DMS153 (cell line): ENCODE measurements around the gene DNMT3L.
"Not testable (repeated sequence)": the region's sequence is repeated elsewhere in the genome, so short reads cannot be mapped to it uniquely, and the experiment has no call there.

Source experiments
- DNase-seq: peaks from one replicate; lab custom pipeline; 2025; lab: John Stamatoyannopoulos, UW

Gene DNMT3L

DNA sequence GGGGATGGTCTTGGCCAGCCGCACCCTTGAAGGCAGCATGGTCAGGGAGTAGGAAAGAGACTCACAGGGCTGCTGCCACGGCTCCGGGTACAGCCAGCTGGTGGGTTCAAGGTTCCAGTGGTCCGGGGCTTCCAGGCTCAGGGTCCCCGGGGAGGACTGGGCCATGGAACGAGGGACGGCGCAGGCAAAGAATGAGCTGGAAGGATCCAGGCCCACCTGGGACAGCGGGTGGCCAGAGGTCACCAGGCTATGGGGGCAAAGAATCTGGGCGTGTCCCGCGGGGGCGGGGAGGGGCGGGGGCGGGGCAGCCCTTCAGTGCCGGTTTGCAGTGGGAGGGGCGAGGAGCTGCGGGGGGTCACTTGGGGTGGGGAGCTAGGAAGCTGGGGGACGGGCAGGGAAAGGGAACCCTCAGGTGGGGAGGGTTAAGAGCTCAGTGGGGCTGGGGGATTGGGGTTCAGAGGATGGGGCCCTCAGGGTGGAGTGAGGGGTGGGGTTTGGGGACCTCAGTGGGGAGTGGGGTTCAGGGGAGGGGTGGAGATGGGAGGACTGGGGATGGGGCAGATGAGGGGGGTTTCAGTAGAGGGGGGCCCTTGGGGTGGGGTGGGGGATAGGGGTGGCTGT lies at the start of gene DNMT3L:
TSS of gene DNMT3L (minus strand) at position 223 of the 621 bp plus-strand sequence. CDS start 638 bp downstream, outside the sequence.
- no peak for DNase-seq

DNA sequence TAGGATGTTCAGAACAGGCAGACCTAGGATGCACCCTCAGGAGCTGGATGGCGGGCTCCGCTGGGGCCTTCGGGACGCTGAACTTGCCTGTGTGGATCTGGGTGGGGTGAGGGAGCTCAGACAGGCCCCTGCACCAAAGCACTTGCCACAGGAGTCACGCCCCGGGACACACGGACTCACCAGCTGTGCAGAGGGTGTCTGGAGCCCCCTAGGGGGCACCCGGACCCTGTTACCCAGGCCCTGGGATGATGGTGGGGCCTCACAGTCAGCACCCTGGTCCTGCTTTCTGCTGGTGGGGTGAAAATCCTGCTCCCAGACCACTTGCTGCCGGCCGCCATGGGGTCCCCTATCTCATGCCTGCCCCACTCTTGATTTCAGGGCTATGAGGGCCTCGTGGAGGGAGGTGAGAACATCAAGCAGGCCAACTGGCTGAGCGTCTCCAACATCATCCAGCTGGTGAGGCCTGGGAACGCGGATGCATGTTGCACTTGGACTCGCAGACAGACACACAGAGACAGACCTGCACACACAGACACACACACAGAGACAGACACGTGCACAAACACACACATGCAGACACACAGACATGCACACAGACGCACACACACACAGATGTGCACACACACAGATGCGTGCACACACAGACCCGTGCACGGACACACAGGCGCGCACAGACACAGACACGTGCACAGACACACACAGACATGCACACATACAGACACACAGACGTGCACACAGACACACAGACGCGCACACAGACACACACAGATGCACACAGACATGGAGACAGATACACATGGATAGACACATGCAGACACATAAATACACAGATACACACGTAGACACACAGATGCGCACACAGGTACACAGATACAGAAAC lies 49.2 kb upstream of the DNMT3L start:
- DNase-seq, result no peak

DNA sequence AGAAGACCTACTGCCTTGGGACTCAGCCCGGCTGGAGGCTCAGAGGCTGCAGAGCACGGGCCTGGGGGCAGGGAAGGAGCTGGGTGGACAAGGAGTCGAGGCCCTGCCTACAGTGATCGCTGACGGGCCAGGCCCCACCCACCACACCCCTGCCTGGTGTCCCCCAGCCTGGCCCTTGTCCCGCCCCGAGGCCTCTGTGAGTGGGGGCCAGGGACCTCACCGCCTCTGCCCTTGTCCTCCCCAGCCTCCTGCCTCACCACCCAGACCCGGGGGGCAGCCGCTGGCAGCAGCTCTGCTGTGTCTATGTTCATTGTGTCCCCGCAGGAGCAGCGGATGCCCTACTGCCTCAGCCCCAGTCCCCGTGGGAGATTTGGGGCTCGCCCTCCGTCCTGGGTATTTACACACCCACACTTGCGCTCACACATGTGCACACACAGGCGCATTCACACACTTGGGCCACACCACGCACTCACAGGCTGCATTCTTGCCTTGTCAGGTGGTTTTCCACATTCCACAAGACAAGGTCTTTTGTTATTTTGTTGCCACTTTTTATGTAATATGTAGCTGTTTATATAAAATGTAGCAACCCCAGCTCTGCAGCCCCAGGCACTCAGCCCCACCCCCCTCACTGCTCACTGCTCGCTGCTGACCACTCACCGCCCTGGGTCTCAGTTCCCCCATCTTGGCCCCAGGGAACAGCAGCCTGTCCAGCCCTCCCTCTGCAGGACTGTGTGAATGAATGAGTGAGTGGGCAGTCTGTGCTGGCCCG lies 45.4 kb upstream of the DNMT3L start:
- no peak for DNase-seq

DNA sequence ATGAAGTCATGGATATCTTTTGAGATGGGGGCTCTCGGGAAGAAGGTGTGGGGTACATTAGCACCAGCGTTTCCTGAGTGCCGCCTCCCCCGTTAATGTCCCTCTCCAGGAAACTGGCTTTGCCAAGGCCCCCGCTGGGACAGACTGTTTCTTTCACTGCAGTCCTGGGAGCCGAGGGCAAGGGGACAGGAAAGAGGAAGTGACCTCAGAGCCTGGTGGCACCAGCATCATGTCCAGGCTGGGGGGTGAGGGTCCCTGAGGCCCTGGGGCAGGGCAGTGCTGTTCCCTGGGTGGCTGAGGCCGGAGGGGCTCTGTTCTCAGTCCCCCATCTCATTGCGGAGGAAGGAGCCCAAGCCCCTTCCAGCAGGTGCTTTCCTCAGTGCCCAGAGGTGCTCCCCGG lies 44.0 kb upstream of the DNMT3L start:
- DNase-seq, result no peak

DNA sequence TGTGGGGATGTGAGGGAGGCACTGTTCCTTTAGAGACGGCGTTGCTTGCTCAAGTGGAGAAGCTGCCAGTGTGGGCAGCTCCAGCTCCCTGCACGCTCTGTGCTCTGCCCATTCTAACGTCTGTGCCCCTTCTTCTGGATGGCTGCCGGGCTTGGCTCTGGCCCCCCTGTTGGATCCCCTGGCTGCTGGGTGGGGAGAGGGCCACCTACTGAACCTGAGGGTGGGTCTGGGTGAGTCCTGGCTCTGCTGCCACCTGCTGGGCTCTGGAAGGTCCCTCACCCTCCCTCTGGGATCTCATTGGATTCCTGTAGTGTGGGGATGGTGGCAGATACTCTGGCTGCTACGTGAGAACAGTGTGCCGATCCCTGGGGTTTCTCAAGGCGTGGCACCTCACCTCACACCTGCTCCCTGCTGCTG lies 43.2 kb upstream of the DNMT3L start:
- DNase-seq, result no peak

DNA sequence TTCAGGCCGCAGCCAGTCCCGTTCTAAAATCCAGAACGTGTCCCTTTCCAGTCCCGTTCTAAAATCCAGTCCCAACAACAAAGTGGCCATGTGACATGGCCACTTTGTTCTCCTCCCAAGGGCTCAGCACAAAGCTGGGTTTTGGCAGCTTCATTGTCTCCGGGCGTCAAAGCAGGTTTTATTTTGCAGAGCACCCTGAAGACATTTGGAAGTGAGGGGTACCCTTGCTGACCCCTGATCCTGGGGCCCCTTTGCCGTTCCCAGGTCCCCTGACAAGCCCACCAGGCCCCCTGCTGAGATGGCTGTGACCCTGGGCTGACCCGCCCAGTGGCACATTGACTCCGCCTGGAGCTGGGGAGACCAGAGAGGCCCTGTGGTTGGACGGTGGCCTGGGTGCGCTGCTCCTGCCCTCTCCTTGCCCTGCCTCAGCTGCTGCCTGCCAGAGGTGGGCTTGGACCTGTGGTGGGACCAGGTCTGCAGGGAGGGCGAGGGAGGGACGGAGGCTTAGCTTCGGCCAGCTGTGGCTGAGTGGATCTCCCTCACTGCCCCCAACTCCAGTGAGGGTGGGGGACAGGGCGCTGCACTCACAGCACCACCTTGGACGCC lies 42.4 kb upstream of the DNMT3L start:
- DNase-seq, result no peak

DNA sequence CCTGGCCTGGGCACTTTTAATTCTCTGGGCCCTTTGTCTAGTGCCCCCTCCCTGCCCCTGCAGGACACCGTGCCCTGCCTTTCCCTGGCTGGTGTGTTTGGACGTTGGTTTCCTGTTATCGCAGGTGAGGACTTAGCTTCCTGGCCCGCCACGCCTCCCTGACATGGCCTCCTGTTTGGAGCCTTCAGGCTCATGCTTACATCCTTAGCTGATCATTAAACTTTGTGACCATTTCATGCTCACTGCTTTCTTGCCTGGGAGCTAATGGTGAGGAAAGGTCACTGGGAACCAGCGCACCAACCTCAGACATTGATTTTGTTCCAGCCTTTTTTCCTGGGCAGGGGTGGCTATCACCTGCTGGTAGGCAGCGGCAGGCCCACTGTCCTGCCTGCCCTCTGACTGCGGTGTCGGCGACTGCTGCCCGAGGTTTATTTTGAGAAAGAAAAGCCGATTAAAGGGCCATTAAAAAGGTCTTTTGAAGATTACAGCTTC lies 41.8 kb upstream of the DNMT3L start:
- no peak for DNase-seq

DNA sequence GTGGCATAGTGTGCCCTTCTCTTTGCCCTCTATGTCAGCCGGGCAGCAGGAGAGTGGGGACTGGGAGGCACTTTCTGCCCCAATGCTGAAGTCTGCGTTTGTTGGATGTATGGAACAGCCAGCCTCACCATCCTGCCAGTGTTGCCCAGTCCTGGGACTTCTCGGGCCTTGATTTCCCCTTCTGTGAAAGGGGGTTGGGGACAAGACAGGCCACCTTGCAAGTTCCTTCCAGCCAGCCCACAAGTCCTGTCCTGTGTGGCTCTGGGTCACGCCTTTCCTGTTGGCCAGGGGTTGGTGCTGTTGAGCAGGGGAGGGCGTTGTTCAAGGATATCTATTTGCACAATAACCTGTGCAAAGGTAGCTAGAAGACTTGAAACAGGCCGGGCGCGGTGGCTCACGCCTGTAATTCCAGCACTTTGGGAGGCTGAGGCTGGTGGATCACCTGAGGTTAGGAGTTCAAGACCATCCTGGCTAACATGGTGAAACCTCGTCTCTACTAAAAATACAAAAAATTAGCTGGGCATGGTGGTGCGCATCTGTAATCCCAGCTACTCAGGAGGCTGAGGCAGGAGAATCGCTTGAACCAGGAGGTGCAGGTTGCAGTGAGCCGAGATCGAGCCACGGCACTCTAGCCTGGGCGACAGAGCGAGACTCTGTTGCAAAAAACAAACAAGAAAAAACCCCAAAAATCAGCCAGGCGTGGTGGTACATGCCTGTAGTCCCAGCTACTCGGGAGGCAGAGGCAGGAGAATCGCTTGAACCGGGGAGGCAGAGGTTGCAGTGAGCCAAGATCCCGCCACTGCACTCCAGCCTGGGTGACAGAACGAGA lies 41.1 kb upstream of the DNMT3L start:
- DNase-seq, result not testable (repeated sequence)

DNA sequence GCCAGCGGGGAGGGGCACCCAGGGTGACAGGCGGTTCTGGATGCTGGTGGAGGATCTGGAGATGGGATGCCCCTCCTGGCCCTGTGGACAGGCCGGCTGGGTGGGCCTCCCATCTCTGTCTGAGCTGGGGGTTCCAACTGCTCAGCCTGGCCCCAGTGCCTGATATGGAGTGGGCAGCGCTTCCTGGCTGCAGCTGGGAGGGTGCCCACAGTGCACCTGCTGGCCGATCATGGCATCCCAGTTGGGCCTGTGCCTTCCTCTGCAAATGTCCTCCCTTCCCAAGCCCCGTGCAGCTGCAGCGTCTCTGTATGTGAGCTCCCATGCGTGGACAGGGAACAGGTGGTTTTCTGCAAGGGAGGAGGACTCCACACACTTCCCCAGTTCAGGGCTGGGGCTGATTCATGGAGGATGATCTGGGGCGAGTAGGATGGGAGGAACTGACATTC lies 40.3 kb upstream of the DNMT3L start:
- DNase-seq, result no peak

DNA sequence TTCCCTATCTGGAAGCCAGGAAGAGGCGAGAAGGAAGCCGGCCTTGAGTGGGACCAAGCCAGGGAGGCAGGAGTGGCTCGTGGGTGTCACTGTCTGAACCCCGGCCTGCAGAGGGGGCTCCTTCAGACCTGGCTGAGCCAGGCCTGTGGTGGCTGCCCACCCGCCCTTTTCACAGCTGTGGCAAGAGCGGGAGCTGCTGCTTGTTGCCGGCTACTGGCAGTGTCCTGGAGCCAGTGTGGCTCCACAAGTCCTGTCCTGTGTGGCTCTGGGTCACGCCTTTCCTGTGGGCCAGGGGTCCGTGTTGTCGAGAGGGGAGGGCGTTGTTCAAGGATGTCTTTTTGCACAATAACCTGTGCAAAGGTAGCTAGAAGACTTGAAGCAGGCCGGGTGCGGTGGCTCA lies 39.4 kb upstream of the DNMT3L start:
- DNase-seq, result no peak

DNA sequence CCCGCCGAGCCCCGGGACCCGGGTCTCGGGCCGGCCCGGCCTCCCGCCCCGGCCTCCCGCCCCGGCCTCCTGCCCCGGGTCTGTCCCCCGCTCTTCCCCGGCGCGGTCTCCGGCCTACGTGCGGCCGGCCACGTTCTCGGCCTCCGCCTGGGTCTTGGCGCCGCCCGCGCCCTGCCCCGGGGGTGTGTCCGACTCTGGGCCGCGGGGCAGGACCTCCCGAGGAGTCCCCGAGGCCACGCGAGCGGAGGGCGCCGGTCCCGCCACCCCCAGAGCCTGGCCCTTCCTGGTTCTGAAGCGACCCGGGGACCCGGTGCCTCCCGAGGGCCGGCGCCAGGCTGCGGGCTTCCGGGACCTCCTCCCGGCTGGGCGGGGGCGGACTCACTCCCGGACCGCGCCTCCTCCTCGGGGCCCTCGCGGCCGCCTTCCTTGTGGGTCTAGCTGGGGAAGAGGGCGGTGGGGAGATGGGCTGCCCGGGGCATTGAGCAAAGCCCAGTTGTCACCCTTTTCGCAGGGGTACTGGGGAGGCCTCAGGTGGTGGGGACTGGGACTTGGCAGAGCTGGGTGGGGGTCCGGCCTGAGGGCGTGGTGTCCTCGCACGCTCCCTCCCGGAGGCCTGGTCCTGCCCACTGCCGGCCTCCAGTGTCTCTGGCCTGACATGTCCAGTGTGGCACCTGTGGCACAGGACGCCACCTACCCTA lies 38.7 kb upstream of the DNMT3L start:
- DNase-seq, result no peak

DNA sequence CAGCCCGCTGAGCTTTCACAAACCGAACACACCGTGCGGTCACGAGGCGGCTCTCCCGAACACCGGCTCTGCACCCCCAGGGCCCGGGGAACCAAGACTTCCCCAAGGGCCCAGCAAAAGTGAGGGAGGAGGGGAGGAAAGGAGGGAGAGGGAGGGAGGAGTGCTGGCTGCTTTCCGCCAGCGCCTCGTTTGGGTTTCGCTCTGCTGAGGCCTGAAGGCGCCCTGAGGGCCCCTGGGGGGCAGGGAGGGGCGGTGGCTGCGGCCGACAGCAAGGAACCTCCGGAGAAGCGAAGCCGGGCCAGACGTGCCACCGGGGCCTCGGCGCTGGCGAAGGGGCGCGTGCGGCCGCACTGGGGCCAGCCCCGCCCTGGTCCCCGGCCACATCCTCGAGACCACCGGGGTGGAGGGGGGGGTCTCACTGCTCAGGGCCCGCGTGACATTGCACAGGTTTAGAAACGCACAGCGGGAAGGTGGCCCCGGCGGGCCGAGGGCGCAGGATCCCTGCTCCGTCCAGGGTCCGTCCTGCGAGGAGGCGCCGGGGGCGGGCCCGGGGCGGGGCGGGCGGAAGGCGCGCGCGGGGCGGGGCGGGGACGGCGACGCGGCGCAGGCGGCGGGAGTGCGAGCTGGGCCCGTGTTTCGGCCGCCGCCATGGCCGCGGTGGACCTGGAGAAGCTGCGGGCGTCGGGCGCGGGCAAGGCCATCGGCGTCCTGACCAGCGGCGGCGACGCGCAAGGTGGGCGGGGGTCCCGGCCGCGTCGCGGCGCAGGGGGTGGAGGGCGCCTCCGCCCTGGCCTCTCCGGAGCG lies 38.0 kb upstream of the DNMT3L start, which contains the start of gene PFKL:
TSS of gene PFKL (plus strand) at position 596 of the 804 bp plus-strand sequence. CDS start at position 649, 53 bp downstream.
- DNase-seq, result no peak

DNA sequence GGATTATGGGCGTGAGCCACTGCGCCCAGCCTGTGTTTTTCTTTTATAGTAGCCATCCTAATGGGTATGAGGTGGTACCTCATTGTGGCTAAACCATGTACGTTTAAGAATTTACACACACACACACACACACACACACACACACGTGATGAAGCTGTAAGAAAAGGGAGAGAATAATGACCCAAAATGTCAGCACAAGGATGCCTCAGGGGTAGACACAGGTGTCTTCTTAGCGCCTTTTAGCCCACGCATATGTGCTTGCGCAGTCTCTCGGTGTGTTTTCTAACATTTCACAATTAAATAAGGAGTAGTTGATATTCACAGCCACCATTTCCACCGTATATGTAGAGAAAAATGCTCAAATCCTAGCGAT lies 37.4 kb upstream of the DNMT3L start:
- DNase-seq, result no peak

DNA sequence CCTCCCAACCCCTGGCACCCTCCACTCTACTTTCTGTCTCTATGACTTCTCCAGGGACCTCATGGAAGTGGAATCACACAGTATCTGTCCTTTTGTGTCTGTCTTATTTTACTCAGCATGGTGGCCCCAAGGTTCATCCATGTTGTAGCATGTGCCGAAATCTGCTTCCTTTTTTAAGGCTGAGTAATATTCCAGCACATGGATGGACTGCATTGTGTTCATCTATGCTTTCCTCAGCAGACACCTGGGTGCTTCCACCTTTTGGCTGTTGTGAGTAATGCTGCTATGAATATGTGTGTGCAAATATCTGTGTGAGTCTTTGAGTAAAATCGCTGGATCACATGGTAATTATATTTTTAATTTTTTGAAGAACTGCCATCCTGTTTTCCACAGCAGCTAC lies 36.6 kb upstream of the DNMT3L start:
- DNase-seq, result no peak

DNA sequence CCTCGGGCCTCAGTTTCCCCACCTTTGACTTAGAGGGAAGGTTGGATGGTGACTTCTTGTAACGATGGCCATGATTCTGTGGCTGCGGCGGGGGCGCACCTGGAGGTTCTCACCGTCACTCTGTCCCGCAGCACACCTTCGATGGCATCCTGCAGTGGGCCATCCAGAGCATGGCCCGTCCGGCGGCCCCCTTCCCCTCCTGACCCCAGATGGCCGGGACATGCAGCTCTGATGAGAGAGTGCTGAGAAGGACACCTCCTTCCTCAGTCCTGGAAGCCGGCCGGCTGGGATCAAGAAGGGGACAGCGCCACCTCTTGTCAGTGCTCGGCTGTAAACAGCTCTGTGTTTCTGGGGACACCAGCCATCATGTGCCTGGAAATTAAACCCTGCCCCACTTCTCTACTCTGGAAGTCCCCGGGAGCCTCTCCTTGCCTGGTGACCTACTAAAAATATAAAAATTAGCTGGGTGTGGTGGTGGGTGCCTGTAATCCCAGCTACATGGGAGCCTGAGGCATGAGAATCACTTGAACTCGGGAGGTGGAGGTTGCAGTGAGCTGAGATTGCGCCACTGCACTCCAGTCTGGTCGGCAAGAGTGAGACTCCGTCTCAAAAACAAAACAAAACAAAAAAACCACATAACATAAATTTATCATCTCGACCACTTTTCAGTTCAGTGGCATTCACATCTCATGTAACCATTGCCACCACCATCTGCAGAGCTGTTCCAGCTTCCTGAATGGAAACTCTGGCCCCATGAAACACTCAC lies 36.0 kb upstream of the DNMT3L start:
- DNase-seq, result peak; percentile 69

DNA sequence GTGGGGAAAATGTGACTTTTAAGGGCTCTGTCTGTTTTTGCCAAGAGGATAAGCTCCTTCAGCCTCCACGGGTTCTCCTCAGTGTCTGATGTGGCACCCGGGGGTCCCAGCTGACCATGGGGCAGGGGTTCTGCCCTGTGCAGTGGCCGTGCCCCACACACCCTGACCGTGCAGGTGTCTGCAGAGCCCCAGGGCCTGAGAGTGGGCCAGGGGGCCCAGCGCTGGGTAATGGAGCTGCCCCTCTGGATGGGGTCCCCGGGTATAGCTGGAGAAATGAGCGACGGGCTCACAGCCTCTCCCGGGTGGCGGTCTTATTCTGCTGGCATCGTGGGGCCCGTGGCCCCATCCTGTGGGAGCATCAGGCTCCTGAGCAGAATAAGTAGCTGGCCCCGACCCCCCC lies 35.2 kb upstream of the DNMT3L start:
- no peak for DNase-seq

DNA sequence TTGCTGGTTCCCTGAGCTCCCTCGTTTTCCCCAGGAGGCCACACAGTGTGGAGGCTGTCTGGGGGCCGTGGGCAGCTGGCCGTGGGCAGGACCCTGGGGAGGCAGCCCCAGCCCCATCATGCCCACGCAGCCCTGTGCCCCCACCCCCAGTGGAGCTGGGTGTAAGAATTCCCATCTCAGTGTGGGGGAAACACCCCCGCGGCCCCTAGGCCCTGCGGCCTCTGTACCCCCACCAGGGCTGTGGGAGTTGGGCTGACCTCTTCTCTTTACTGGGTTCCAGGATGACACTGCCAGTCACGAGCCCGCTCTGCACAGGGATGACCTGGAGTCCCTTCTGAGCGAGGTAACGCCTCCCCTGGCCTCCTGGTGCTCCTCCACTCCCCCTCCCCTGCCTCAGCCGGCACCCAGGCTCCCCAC lies 34.4 kb upstream of the DNMT3L start:
- DNase-seq, result no peak

DNA sequence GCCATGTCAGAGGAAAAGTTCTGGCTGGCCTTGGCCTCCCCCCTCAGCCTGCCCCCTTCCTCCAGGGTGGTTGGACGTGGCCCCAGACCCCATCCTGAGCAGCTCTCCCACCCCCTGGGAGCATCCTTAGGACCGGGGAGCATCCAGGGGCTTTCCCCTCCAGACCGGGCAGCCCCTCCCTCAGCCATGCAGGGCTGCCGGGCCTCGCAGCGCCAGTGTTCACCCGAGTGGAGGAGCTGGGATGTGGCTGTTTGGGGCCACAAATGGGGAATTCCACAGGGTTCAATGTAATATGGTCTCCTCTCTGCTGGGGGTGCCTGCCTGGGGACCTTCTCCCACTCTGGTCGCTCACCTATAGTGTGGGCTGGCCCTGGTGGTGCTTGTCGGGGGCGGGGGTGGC lies 33.9 kb upstream of the DNMT3L start:
- DNase-seq, result no peak

DNA sequence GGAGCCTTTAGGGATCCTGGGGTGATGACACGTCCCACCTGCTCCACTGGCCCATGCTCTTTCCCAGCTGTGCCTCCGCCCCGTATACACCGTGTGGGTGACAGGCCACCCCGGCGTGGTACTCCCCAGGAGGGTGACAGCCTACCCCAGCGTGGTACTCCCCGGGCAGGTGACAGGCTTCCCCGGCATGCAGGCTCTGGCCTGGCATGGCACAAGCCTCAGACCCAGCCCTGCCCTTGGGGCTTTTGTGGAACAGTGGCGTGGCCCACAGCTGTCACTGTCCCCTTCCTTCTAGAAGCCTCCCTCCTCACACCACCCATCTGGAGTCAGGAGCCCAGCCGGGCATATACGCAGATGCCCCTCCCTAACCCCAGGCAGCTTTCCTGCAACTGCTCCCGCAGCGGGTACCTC lies 33.5 kb upstream of the DNMT3L start:
- no peak for DNase-seq
